22Rv1 (cell line): Measurements from ENCODE around the gene SFI1.

ENCODE experiments used
- ZFX ChIP-seq: fragments of 450-650 bp; IDR thresholded peaks from 2 replicates; pipeline ENCODE4 v1.6.1; 2017; ENCODE audit warnings: antibody characterized with exemption, borderline replicate concordance
- TF ChIP-seq, protein P1 (sequence below): fragments of 450-650 bp; IDR thresholded peaks from 2 replicates; pipeline ENCODE4 v1.5.1; 2017; ENCODE audit warnings: mild to moderate bottlenecking

DNA sequence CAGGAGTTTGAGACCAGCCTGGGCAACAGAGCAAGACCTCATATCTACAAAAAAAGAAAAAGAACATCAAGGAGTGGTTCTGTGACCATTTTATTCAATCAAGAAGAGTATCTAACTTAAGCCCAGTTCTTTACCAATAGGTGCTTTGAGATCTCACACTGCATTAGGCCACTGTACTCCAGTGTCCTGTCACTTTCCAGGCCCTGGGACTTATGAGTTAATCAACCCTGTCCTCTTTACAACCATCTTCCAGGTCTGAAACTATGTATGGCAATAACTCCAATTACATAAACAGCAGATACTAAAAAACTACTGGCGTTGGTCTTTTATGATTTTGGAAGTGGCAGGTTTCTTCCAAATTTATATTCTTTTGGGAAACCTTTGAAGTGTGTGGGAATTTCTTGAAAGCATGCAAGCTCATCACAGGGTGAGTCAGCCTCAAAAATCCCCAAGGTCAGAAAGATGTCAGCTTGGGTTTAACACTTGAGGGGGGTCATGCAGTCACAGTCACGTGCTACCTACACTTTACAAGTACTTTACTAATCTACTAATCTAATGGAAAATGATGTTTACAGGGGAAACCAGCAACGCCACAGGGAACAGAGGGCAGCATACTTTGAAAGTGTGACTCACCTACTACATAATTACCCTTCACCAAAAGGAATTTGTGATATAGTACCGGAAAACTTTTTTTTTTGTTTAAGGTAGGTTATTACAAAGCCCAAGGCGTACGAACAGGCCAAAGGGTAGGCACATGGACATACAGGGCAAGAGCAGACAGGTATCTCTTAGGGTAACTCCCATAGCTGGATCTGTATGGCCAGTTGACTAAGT is 150.1 kb downstream of the SFI1 start:
- TF ChIP-seq, protein P1, sequence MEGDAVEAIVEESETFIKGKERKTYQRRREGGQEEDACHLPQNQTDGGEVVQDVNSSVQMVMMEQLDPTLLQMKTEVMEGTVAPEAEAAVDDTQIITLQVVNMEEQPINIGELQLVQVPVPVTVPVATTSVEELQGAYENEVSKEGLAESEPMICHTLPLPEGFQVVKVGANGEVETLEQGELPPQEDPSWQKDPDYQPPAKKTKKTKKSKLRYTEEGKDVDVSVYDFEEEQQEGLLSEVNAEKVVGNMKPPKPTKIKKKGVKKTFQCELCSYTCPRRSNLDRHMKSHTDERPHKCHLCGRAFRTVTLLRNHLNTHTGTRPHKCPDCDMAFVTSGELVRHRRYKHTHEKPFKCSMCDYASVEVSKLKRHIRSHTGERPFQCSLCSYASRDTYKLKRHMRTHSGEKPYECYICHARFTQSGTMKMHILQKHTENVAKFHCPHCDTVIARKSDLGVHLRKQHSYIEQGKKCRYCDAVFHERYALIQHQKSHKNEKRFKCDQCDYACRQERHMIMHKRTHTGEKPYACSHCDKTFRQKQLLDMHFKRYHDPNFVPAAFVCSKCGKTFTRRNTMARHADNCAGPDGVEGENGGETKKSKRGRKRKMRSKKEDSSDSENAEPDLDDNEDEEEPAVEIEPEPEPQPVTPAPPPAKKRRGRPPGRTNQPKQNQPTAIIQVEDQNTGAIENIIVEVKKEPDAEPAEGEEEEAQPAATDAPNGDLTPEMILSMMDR, result no peak
- TF ChIP-seq ZFX, result no peak
